ENCODE results near the gene PHF14.

PHF14 gene

DNA sequence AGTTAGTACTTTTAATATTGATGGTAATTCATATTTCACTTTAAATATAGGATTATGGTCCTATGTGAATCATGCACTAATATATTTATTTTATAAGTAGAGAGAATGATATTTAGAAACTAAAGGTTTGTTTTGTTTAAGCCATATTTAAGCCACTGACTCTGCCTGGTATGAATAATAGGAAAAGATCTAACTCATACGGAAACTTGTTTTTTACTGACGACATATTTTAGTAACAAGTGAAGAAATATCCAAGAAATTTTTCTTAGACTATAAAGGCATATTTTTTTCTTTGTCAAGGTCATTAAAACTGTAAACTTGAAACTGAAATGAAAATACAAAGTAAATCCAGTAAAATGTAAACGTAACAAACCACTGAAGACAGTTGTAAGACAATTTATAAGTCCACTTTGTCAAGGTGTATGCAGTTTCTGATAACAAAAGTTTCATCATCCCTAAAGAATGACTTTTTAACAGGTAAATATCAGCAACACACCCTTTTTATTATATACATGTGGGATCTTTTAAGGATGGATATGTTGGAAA, 147.1 kb downstream of the PHF14 start:
- DNase-seq: no peak

DNA sequence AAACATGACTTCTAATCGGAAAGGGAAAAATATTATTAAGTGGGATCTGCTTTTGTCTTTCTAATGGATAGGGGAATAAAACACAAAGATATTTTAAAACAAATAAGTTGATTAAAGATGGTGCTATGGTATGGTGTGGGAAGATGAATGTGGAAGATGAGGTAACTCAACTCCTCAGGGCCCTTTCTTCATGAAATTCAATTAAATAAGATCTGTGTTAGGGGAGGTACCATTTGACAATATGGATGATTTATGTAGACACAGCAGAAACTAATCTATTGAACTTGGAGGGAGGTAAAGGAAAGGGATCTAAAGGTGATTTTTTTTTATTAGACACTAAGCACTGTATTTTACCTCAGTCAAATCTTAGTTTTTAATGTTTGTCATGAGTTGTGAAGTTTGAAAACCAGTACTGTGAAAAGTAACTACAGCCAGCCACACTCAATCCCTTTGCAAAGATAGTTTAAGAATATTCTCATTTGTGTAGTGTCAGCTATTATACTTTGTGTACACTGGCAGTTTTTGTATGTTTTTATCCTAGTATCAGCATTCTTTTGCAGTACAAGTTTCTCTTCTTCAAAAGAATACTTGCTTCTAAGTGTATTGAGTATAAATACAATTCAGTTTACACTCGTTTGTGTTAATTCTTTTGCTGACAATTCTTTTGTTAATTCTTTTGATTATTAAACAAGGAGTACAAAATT, 151.3 kb downstream of the PHF14 start:
- DNase-seq: no peak

DNA sequence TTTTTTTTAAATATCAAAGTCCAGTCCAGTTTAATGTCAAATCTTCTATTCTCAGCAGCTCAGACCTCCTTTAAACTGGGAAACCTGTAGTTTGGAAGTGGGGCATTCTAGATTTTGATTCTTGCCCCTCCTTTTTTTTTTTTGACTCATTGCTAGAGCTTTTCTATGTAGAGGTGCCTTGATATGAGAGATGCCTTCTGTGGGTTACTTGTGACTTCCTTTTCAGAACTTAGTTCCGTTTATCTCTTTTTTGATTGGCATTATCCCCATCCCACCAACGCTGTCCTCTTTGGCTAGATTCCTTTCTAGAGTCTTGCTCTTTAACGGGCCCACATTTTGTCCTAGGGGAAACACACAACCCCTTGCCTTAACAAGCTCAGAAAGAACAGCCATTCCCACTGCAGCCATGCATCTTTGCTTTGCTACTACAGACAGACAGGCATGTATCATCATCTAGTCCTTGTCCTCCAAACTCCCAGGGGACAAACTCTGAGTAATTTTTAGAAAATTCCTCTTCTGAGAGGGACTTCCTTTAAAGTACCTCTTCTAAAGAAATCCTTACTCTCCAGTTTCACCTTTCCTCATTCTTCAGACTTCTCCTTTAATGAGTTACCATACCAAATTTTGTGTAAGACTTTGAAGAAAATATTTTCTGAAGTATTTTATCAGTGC, 153.6 kb downstream of the PHF14 start:
- DNase-seq: no peak

DNA sequence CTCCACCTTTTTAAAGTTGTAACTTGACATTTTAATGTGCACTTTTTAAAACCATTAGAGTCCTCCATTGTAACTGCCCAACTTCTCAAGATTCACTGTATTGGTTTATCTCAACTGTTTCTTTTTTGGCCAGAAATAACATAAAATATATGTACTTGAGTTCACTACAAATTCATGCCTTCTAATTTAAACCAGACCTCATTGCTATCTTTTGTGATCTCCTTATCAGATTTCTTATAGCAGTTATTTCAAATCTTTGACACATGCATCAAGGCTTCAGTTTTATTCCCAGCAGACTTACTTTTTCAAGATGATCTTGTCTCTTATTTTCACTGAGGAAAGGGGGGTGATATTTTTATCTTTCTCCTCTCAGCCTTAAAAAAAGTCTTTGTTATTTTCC, 154.3 kb downstream of the PHF14 start:
- DNase-seq: no peak

DNA sequence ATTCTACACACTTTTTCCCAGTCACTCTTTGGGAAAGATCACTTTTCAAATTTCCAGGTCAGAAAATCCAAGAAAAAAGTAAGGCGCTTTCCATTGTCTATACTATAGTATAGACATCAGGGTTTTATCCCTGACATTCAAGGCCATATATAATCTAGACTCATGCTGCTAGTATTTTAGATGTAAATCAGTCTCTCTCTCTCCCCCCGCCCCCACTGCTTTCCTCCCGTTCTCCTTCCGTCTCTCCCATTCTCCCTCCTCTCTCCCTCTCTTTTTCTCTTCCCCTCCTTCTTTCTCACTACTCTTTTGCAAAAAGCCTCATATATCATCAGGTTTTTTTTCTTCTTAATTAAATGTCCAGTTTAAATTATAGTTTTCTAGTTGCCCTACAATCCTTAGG, 154.8 kb downstream of the PHF14 start:
- DNase-seq: no peak

DNA sequence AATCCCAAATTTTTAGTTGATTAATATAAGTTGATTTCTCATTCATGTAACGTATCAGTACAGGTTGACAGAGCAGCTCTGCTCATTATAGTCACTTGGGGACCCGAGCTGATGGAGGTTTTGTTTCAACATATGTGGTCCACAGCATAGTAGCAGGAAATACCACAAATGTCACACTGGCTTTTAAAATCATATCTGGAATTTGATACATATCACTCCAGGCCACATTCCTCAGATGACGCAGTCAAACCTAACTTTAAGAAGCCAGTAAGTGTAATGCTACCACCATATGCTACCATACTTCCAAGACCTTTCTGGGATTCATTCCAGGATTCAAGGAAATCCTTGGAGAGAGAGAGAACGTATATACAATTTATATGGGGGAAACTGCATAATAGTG, 156.3 kb downstream of the PHF14 start:
- no peak for DNase-seq

DNA sequence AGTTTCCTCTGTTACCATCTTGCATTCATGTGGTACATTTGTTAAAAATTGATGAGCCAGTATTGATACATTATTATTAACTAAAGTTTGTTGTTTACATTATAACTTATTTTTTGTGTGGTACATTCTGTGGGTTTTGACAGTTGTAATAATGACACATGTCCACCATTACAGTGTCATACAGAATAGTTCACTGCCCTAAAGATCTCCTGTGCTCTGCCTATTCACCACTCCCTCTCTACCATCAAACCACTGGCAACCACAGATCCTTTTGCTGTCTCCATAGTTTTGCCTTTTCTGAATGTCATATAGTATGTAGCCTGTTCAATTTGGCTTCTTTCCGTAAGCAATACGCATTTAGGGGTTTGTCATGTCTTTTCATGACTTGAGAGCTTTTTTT, 156.9 kb downstream of the PHF14 start:
- no peak for DNase-seq

DNA sequence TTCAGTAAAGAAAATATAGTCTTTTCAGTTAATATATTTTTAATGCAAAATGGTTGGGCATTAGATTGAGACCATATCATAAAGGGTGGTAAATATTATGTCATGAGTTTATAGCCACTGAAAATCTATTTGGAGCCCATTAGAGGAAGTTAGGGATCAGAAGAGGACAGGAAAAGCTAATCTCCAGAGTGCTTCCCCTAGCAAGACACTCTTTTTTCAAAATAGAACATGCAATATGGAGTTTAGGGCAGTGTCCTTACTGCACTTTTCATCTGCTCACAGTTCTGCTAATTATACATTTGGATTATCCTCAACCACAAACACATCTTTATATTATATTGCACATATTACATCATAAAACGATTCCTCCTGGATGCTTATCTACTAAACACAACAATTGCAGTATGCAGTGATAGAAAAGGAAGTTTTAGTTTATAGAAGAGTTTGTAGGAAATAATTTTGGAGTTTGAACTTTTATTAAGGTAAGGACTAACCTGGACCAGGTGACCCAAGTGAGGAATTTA, 159.8 kb downstream of the PHF14 start:
- DNase-seq: no peak

DNA sequence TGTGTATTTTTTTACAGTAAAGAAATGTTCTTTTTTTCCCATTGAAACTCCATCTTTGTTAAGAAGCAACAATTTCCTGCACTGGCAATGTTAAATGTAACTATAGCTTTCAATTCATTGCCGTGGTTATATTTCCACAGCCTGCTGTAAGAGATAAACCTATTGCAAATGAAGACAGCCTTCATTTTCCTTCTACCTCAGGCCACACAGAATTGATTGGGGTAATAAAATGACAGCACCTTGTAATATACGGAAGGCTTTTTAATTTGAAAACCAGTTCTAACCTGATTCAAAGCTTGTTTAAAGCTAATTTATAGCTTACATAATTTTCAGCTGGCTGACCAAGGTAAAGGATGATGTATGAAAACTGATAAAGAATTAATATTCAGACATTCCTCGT, 161.9 kb downstream of the PHF14 start:
- no peak for DNase-seq

DNA sequence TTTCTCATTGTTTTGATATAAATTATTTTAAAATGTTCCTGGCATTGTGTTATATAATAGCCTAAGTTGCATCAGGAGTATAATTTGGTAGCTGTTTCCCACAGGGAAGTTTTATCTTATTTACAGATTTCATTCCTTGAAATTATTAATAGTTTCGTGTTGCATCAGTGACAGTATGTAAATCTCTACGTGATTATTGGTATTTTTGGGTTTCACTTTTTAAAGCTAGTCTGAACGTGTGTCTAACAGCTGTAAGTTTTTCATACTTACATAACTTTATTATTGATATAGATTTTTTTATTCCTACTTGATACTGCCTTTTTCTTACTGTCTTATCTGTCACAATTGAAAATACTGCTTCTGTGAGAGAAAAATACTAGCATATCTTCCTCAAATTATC, 167.9 kb downstream of the PHF14 start:
- no peak for DNase-seq

DNA sequence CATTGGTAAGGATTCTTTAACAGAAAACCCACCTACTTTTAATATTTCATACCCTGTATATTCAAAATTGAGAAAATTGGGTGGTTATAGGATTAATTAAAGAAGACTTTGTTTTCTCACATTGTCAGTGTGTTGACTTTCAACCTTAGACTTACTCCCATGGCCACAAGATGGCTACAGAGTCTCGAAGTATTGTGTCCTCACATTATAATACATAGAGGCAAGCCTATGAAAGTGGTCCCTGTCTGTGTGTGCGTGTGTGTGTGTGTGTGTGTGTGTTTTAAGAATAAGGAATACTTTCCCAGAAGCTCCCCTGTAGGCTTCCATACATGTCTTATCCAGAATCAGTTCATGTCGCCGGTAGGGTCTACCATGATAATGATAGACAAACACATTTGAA, 180.0 kb downstream of the PHF14 start:
- no peak for DNase-seq

DNA sequence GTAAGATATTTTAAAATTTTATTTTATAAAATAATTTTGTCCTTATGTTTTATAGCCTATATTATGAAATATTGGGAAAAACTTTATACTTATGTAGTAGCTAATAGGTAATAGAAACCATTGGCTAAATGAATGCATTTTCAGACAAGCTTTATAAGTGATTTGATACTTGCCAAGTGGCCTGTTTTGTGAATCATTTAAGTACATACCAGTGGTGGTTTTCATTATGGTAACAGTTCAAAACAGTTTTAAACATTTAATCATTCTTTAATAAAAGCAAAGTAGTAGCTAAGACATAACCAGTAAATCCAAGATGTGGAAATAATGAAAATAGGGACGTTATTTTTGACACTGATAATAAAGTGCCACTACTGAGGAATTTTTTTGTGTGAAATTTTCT, 182.2 kb downstream of the PHF14 start:
- DNase-seq: no peak

DNA sequence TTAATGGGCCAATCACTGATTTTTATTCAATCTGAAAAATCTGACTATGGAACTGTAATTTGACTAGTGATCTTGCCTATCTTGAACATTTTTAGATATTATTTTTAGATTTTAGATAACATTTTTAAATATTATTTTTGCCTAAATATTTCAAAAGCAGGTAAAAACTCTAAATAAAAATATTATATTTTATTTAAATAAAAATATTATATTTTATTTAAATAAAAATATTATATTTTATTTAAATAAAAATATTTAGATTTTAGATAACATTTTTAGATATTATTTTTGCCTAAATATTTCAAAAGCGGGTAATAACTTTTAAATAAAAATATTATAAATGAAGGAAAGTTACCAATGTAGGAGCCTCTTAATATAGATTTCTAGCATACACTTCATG, 187.8 kb downstream of the PHF14 start:
- DNase-seq: no peak

DNA sequence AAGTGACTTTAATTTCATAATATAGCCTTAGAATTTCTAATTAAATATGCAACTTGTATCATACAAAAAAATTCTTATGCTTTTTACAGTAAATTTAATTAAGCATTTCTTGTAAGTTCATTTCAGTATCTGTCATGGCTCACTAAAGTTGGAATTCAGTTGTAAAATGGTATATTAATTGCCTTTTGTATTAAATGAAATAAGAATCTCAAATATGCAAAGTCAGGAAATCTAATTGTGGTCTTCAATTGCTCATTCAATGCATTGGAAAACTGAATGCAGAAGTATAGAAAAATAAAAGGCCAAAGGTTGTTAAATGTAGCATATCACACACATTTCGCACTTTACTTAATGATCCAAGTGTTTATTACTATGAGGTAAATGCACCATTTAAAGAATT, 189.5 kb downstream of the PHF14 start:
- DNase-seq: no peak

DNA sequence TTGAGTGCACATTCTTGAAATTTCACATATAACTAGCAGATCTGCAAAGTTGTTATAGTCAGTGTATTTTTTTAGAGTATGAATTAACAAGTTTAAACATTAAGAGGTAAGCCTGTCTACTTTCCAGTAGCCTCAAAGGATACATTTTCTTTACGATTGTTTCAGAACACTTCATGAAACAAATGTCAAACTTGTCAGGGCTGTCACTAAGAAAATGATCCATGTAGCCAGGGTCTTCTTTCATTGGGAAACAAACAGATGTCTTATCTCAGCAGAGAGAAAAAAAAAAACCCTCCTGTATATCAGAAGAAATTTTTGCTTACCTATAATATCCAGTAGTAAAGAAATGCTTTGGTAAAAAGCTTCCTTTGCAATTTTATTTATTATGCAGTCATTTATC, 192.4 kb downstream of the PHF14 start:
- no peak for DNase-seq

DNA sequence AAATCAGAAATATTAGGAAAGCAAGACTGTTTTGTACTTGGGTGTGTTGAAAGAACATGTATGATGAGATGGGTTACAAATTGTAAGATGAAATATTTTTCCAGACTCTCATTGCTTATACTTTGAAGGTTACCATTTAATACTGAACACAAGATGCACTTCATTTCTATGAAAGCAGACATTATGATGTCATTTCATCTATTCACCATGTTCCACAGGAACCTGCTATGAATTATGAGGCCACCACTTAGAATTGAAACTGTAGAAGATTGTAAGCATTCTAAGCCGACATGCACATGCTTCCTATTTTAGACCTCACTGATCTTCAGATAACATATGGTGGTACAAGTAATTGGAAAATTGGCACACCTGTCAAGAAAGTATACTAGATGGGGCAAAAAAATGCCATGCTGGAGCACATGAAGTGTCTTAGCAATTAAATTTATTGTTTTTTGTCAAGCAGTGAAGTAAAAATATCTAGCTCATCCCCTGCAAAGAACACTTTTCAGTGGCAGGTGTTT, 195.0 kb downstream of the PHF14 start:
- no peak for DNase-seq

DNA sequence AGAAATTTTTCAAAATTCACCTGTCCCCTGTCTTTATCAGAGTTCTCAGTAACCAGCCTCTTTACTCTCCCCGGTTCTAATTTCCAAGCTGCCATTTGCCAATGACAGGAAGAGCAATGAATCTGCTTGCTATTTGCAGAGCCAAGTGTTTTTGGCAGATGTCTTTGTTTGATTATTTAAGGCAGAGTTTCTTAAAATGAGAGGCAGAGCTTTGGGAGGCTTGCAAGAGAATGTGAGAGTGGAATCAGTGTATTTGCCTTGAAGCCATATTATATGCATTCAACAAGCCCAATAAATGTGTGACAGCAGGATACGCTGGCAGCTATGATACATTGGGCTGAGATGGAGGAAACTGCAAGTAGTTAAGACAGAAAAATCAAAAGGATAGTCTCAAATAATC, 196.5 kb downstream of the PHF14 start:
- no peak for DNase-seq

DNA sequence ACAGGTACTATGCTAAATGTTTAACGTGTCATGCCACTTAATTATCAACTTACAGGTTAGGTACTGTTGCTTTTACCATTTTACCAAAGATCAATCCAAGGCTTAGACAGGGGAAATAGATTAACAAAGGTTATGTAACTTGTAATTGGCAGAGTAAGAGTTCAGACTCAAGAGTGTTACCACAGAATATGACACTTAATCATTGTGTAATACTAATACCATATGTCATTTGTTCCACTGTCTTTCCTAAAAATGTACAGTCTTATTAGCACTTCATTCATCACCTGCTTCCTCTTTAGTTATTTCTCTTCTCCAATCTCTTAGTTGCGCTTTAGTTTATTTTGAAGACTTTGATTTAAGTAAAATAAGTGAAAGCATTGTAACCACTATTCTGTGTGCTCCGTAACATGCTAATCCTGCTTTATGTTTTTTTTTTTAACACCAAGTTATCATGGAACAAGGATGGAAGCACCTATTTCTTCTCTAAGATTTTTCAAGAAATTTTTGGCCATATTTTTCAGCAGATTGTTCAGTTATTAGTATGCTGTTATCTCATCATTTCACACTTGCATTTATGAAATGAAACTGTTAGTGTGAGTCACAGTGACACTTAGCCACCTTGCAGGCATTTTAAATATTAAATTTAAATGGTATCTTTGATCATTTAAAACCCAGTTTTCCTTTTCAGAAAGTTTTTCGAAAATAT, 197.3 kb downstream of the PHF14 start:
- no peak for DNase-seq

DNA sequence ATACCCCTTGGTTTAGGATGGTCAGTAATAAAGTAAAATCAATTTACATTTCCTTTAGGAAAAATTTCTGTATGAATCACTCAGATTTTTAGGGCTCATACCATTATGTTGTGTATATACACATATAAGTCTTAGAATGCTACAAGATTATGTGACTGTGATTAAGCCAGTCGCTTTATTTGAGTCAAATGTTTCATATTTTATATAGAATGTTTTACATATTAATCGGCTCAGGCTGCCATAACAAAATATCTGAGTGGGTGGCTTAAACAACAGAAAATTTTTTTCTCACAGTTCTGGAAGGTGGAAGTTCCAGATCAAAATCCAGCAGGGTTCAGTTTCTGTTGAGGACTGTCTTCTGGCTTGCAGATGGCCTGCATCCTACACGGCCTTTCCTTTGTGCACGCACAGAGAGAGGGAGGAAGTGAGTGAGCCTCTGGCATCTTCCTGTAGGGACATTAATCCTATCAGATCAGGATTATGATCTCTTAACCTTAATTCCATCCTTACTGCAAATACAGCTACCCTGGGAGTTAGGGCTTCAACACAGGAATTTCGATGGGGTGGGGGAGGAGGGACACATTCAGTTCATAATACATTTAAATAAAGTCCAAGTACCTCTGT, 198.0 kb downstream of the PHF14 start:
- no peak for DNase-seq

DNA sequence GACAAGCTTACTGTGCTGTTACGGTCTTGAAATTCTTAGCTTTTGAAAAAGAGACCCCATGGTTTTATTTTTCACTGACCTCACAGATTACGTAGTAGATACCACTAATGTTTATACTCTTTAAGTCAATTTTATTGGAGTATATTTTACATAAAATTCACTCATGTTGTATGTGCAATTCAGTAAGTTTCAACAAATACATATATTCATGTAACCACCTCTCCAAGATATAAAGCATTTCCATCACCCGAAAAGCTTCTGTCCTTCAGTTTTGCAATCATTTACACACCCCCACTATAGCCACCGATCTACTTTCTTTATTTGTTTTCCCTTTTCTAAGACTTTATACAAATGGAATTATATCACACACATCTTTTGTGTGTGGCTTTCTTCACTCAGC, 199.2 kb downstream of the PHF14 start:
- DNase-seq: no peak

DNA sequence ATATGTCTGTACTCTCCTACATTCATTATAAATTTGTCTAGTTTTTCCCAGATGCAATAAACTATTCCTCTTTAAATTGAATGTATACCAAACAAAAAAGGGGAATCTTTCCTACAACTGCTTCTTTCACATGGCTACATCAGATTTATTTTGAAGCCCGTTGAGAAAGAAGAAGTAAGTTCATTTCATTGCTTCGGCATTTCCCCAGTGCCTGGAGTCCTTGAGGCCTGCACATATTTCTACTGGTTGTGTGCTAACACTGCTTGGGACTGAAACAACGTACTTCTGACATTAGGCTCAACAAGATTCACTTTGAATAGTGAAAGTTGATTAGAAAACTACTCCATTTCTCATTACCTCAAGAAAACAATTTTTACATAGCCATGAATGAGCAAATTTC, 201.7 kb downstream of the PHF14 start:
- no peak for DNase-seq

DNA sequence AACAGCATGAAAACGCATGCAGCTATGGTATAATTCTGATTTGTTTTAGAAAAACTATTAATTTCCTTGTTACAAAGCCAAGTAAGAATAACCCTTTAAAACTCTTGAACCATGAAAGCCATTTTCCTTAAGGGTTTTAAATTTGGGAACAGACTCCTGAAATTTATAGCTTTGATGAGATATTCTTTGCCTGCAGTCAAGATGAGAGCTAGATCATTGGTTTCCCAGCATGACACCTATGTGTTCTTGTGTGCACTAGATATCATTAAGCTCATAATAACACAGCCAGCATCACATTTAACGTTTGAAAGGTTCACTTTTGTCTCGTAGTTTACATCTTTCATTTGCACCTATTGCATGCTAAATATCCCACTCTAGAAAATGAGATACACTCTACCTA, 202.2 kb downstream of the PHF14 start:
- no peak for DNase-seq

DNA sequence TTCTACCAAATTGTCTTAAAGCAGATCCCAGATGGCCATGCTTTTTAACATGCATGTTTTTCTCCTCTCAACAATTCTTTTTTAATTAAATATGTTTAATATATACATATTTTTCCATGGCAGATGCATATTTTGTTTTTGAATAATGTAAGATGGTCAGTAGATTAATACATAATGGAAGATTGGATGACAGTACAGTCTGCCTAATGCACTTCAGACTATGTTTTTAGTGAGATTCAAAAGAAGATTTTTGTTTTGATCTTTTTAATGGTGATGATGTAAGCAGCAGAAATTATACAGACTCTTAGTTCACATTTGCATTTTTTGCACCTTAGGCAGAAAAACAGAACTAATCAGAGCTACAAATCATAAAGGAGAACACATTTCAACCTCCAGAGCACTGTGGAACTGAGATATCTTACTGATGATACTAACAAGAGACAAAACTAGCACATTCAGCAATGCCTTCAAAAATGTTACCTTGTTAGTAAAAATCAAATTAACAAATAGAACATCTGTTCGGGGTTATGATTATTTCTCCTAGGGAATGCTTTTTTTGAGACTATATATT, 203.4 kb downstream of the PHF14 start:
- DNase-seq: no peak
